ENCODE results near the gene SLC6A15.

SLC6A15 gene

GRCh38 chr12:84858796-84859195 lies 53.8 kb downstream of the SLC6A15 start:
- CTCF ChIA-PET: no interaction called here
- no peak for DNase-seq (ENCODE audit: extremely low spot score)
- TF ChIP-seq CTCF (IDR thresholded peaks at IDR 0.05; ENCODE audit: control extremely low read depth, extremely low read depth, low read depth, missing control alignments): no peak
- POLR2A ChIA-PET: no interaction called here

- DNase-seq (ENCODE audit: extremely low spot score): no peak
- TF ChIP-seq CTCF (IDR thresholded peaks at IDR 0.05; ENCODE audit: control extremely low read depth, extremely low read depth, low read depth, missing control alignments): no peak
- CTCF ChIA-PET: interaction anchor here (1.2 kb wide), 1 partner anchor 16 kb away, joined by 3 read pairs; no protein-coding TSS in a partner anchor
- POLR2A ChIA-PET: no interaction called here
These were observed 54.9 kb downstream of the SLC6A15 start for GRCh38 chr12:84857525-84858208.

- ChIA-PET POLR2A (no interaction called here), CTCF (interaction anchor here (1.2 kb wide), 1 partner anchor 17 kb away, joined by 3 read pairs; no protein-coding TSS in a partner anchor)
- no peak for DNase-seq (ENCODE audit: extremely low spot score)
- TF ChIP-seq CTCF (IDR thresholded peaks at IDR 0.05; ENCODE audit: control extremely low read depth, extremely low read depth, low read depth, missing control alignments): no peak
These were observed 56.3 kb downstream of the SLC6A15 start for GRCh38 chr12:84856156-84856900.

- POLR2A ChIA-PET: no interaction called here
- TF ChIP-seq CTCF (IDR thresholded peaks at IDR 0.05; ENCODE audit: control extremely low read depth, extremely low read depth, low read depth, missing control alignments): no peak
- DNase-seq (ENCODE audit: extremely low spot score): no peak
- CTCF ChIA-PET: interaction anchor here (0.9 to 3.0 kb wide), 9 partner anchors 9 to 1018 kb away, joined by 3 to 11 read pairs (median 4); no protein-coding TSS in a partner anchor
These were observed 68.9 kb downstream of the SLC6A15 start for GRCh38 chr12:84843593-84844144.

GRCh38 chr12:84842406-84843013 lies 70.1 kb downstream of the SLC6A15 start:
- CTCF ChIA-PET: interaction anchor here (1.5 to 3.0 kb wide), 5 partner anchors 13 to 1016 kb away, joined by 4 to 11 read pairs (median 9); no protein-coding TSS in a partner anchor

More at GRCh38 chr12:84842406-84843013, 70.1 kb downstream of the SLC6A15 start:
- POLR2A ChIA-PET: no interaction called here
- peak; percentile 19 for DNase-seq (ENCODE audit: extremely low spot score)
- TF ChIP-seq CTCF (IDR thresholded peaks at IDR 0.05; ENCODE audit: control extremely low read depth, extremely low read depth, low read depth, missing control alignments): peak; percentile 51
